ENCODE measurements around the gene UBE2F.

UBE2F gene

DNA sequence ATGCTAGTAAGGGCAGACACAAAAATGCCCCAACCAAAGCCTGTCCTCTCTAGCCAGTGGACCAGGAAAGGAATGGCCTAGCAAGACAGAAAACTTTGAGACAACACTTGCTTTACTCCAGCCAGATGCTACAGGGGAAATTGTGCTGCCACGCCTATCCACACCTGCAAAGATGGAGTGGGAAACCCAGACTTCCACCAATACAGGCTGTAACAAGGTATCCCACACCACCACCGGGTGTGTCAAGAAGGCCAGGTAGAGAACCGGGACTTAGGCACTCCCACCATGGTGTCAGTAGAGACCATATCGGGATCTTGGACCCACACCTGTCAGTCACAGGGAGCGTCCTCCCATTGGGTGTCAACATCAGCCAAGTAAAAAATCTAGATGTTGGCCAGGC is 117.1 kb downstream of the UBE2F start:
- no peak for DNase-seq

DNA sequence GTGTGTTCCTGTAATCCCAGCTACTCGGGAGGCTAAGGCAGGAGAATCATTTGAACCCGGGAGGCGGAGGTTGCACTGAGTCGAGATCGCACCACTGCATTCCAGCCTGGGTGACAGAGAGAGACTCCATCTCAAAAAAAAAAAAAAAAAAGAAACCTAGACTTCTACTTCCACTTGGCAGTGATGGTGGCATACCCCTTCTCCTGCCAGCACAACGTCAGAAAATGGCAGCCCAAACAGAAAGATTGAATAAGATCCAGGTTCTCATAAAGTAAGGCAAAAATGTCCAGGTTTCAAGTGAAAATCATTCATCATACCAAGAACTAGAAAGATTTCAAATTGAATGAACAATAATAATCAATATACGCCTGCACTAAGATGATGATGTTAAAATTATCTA is 117.9 kb downstream of the UBE2F start:
- DNase-seq: no peak

DNA sequence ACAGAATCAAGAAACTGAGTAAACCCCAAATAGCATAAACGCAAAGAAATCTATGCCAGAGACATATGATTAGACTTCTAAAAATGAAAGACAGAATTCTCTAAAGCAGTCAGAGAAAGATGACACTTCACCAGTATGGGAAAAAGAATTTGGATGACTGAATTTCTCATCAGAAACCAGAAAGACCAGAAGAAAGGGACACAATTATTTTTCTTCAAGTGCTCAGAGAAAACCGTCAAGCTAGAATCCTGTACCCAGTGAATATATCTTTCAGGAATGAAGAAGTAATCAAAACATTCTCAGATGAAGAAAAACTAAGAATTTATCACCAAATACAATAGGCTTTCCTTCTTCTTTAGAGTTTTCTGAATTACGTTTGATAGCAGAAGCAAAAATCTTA is 119.1 kb downstream of the UBE2F start:
- no peak for DNase-seq

DNA sequence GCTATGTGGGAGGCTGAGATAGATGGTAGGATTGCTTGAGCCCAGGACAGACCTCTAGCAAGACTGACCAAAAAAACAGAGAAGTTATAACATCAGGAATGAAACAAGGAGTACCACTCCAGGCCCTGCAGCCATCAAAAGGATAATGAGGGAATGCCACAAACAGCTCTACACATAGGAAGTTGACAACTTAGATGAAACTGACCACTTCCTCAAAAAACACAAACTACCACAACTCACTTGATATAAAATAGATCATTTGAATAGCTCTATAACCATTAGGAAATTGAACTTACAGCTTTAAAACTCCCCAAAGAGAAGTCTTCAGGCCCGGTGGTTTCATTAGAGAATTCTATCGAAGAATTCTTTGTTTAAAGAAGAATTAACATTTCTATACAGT is 120.4 kb downstream of the UBE2F start:
- DNase-seq: no peak

DNA sequence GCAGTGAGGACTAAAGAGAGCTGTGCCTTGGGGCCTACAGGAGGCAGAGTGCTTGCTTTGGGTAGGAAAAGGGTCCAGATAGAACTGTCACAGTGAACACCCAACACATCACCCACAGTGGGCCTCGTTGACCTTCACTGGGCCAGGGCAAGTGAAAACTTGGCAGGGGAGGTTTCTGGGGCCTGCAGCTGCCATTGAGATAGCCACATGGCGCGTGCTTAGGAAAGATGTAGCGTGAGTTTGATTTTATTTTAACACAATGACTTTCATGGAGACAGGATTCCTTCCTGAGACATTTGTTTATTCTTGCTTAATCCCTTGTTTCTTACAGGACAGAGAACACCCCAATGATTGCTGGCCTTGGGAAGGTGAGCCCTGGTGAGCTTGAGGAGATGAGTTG is 124.1 kb downstream of the UBE2F start:
- DNase-seq: no peak

DNA sequence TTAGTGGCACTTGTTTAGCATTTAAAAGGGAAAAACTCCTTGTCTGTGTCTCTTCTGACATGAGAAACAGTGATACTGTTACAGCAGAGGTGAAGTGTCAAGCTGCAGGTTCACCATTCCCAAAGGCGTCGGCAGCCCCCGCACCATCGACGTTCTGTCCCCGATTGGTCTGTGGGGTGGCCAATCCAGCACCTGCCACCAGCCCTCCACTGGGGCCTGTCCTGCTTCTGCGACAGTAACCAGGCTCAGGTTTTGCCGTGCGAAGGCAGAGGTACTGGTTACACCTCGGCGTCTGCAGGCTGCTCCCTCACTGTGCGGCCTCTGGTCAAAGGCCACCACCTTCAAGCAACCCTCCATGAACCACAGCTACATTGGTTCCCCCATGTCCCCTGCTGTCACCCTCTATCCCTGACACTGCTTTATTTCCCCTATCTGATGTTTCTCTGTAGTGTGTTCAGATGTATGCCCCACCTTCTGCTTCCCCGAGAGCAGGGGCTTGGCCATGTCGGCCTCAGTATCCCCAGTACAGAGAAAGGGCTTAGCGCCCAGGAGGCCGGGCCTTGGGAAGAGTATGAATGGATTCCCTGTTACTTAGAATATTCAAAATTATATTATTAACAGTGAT is 124.7 kb downstream of the UBE2F start:
- no peak for DNase-seq

Measured in NCI-H146 (cell line).